Measurements from ENCODE around the gene COX4I1.

Gene COX4I1

GRCh38 chr16:85826686-85827247 lies 27.3 kb downstream of the COX4I1 start:
- Histone ChIP-seq H3K36me3 (ENCODE audit: control insufficient read depth in 1 of 2, insufficient read depth in 2 of 2, low read length in 2 of 2) (no peaks in the 10 kb centered on the region), H3K27ac (ENCODE audit: low read length) (no peak overlapping the region), H3K4me1 (ENCODE audit: control insufficient read depth in 1 of 2, insufficient read depth in 2 of 2, low read length in 2 of 2) (peaks cover 0 to 10% of the 10 kb centered on the region in 2 donors), H3K4me3 (ENCODE audit: low read depth in 1 of 2, low read length in 2 of 2) (no peak overlapping the region), H3K9me3 (ENCODE audit: control insufficient read depth in 1 of 2, low read length in 2 of 2) (no peaks in the 10 kb centered on the region), H3K27me3 (ENCODE audit: low read depth, low read length) (no peaks in the 10 kb centered on the region)

GRCh38 chr16:85828166-85828565 lies 28.7 kb downstream of the COX4I1 start:
- Histone ChIP-seq H3K4me3 (ENCODE audit: low read depth in 1 of 2, low read length in 2 of 2) (no peak overlapping the region), H3K27me3 (ENCODE audit: low read depth, low read length) (no peaks in the 10 kb centered on the region), H3K27ac (ENCODE audit: low read length) (no peak overlapping the region)

GRCh38 chr16:85829171-85829719 lies 29.8 kb downstream of the COX4I1 start:
- H3K27ac ChIP-seq (ENCODE audit: low read length): no peak overlapping the region
- no peaks in the 10 kb centered on the region for H3K27me3 ChIP-seq (ENCODE audit: low read depth, low read length)

More at GRCh38 chr16:85828166-85828565, 28.7 kb downstream of the COX4I1 start:
- Histone ChIP-seq H3K36me3 (ENCODE audit: control insufficient read depth in 1 of 2, insufficient read depth in 2 of 2, low read length in 2 of 2) (no peaks in the 10 kb centered on the region), H3K9me3 (ENCODE audit: control insufficient read depth in 1 of 2, low read length in 2 of 2) (no peaks in the 10 kb centered on the region), H3K4me1 (ENCODE audit: control insufficient read depth in 1 of 2, insufficient read depth in 2 of 2, low read length in 2 of 2) (peaks cover 0 to 14% of the 10 kb centered on the region in 2 donors)

GRCh38 chr16:85829751-85830445 lies 30.4 kb downstream of the COX4I1 start:
- Histone ChIP-seq H3K4me3 (ENCODE audit: low read depth in 1 of 2, low read length in 2 of 2) (no peak overlapping the region), H3K9me3 (ENCODE audit: control insufficient read depth in 1 of 2, low read length in 2 of 2) (no peaks in the 10 kb centered on the region), H3K27ac (ENCODE audit: low read length) (no peak overlapping the region), H3K27me3 (ENCODE audit: low read depth, low read length) (no peaks in the 10 kb centered on the region), H3K36me3 (ENCODE audit: control insufficient read depth in 1 of 2, insufficient read depth in 2 of 2, low read length in 2 of 2) (no peaks in the 10 kb centered on the region), H3K4me1 (ENCODE audit: control insufficient read depth in 1 of 2, insufficient read depth in 2 of 2, low read length in 2 of 2) (peaks cover 0 to 19% of the 10 kb centered on the region in 2 donors)

More at GRCh38 chr16:85829171-85829719, 29.8 kb downstream of the COX4I1 start:
- peaks cover 0 to 19% of the 10 kb centered on the region in 2 donors for H3K4me1 ChIP-seq (ENCODE audit: control insufficient read depth in 1 of 2, insufficient read depth in 2 of 2, low read length in 2 of 2)
- no peaks in the 10 kb centered on the region for H3K9me3 ChIP-seq (ENCODE audit: control insufficient read depth in 1 of 2, low read length in 2 of 2)
- no peaks in the 10 kb centered on the region for H3K36me3 ChIP-seq (ENCODE audit: control insufficient read depth in 1 of 2, insufficient read depth in 2 of 2, low read length in 2 of 2)
- no peak overlapping the region for H3K4me3 ChIP-seq (ENCODE audit: low read depth in 1 of 2, low read length in 2 of 2)

- Histone ChIP-seq H3K27me3 (ENCODE audit: low read depth, low read length) (no peaks in the 10 kb centered on the region), H3K27ac (ENCODE audit: low read length) (no peak overlapping the region), H3K4me1 (ENCODE audit: control insufficient read depth in 1 of 2, insufficient read depth in 2 of 2, low read length in 2 of 2) (peaks cover 0 to 22% of the 10 kb centered on the region in 2 donors), H3K36me3 (ENCODE audit: control insufficient read depth in 1 of 2, insufficient read depth in 2 of 2, low read length in 2 of 2) (no peaks in the 10 kb centered on the region), H3K4me3 (ENCODE audit: low read depth in 1 of 2, low read length in 2 of 2) (no peak overlapping the region), H3K9me3 (ENCODE audit: control insufficient read depth in 1 of 2, low read length in 2 of 2) (no peaks in the 10 kb centered on the region)
Observed at GRCh38 chr16:85830821-85831220, 31.3 kb downstream of the COX4I1 start.

- H3K9me3 ChIP-seq (ENCODE audit: control insufficient read depth in 1 of 2, low read length in 2 of 2): no peaks in the 10 kb centered on the region
- H3K4me1 ChIP-seq (ENCODE audit: control insufficient read depth in 1 of 2, insufficient read depth in 2 of 2, low read length in 2 of 2): peaks cover 0 to 30% of the 10 kb centered on the region in 2 donors
- no peak overlapping the region for H3K27ac ChIP-seq (ENCODE audit: low read length)
- no peak overlapping the region for H3K4me3 ChIP-seq (ENCODE audit: low read depth in 1 of 2, low read length in 2 of 2)
- H3K27me3 ChIP-seq (ENCODE audit: low read depth, low read length): no peaks in the 10 kb centered on the region
- no peaks in the 10 kb centered on the region for H3K36me3 ChIP-seq (ENCODE audit: control insufficient read depth in 1 of 2, insufficient read depth in 2 of 2, low read length in 2 of 2)
Observed at GRCh38 chr16:85832570-85833218, 33.2 kb downstream of the COX4I1 start.

GRCh38 chr16:85833219-85833920 lies 33.9 kb downstream of the COX4I1 start:
- Histone ChIP-seq H3K9me3 (ENCODE audit: control insufficient read depth in 1 of 2, low read length in 2 of 2) (no peaks in the 10 kb centered on the region), H3K27me3 (ENCODE audit: low read depth, low read length) (no peaks in the 10 kb centered on the region), H3K4me3 (ENCODE audit: low read depth in 1 of 2, low read length in 2 of 2) (no peak overlapping the region), H3K36me3 (ENCODE audit: control insufficient read depth in 1 of 2, insufficient read depth in 2 of 2, low read length in 2 of 2) (no peaks in the 10 kb centered on the region), H3K4me1 (ENCODE audit: control insufficient read depth in 1 of 2, insufficient read depth in 2 of 2, low read length in 2 of 2) (peaks cover 0 to 23% of the 10 kb centered on the region in 2 donors), H3K27ac (ENCODE audit: low read length) (no peak overlapping the region)

- Histone ChIP-seq H3K4me1 (ENCODE audit: control insufficient read depth in 1 of 2, insufficient read depth in 2 of 2, low read length in 2 of 2) (peaks cover 0 to 23% of the 10 kb centered on the region in 2 donors), H3K9me3 (ENCODE audit: control insufficient read depth in 1 of 2, low read length in 2 of 2) (no peaks in the 10 kb centered on the region), H3K4me3 (ENCODE audit: low read depth in 1 of 2, low read length in 2 of 2) (no peak overlapping the region), H3K27me3 (ENCODE audit: low read depth, low read length) (no peaks in the 10 kb centered on the region), H3K36me3 (ENCODE audit: control insufficient read depth in 1 of 2, insufficient read depth in 2 of 2, low read length in 2 of 2) (no peaks in the 10 kb centered on the region), H3K27ac (ENCODE audit: low read length) (no peak overlapping the region)
Observed at GRCh38 chr16:85834741-85835140, 35.2 kb downstream of the COX4I1 start.

GRCh38 chr16:85835227-85835751 lies 35.8 kb downstream of the COX4I1 start:
- no peak overlapping the region for H3K4me3 ChIP-seq (ENCODE audit: low read depth in 1 of 2, low read length in 2 of 2)
- H3K36me3 ChIP-seq (ENCODE audit: control insufficient read depth in 1 of 2, insufficient read depth in 2 of 2, low read length in 2 of 2): no peaks in the 10 kb centered on the region
- no peaks in the 10 kb centered on the region for H3K9me3 ChIP-seq (ENCODE audit: control insufficient read depth in 1 of 2, low read length in 2 of 2)
- no peak overlapping the region for H3K27ac ChIP-seq (ENCODE audit: low read length)
- peaks cover 0 to 23% of the 10 kb centered on the region in 2 donors for H3K4me1 ChIP-seq (ENCODE audit: control insufficient read depth in 1 of 2, insufficient read depth in 2 of 2, low read length in 2 of 2)
- H3K27me3 ChIP-seq (ENCODE audit: low read depth, low read length): no peaks in the 10 kb centered on the region

GRCh38 chr16:85835956-85836705 lies 36.6 kb downstream of the COX4I1 start:
- no peaks in the 10 kb centered on the region for H3K27me3 ChIP-seq (ENCODE audit: low read depth, low read length)

More at GRCh38 chr16:85835956-85836705, 36.6 kb downstream of the COX4I1 start:
- H3K36me3 ChIP-seq (ENCODE audit: control insufficient read depth in 1 of 2, insufficient read depth in 2 of 2, low read length in 2 of 2): no peaks in the 10 kb centered on the region
- H3K4me1 ChIP-seq (ENCODE audit: control insufficient read depth in 1 of 2, insufficient read depth in 2 of 2, low read length in 2 of 2): peaks cover 0 to 23% of the 10 kb centered on the region in 2 donors
- H3K27ac ChIP-seq (ENCODE audit: low read length): no peak overlapping the region
- no peak overlapping the region for H3K4me3 ChIP-seq (ENCODE audit: low read depth in 1 of 2, low read length in 2 of 2)
- H3K9me3 ChIP-seq (ENCODE audit: control insufficient read depth in 1 of 2, low read length in 2 of 2): no peaks in the 10 kb centered on the region
